CD4-positive, alpha-beta T cell treated with Interleukin-1 beta for 1 hour (primary cell): ENCODE results near the gene ARAP2.

Experiments used
- DNase-seq, 2 donors: peaks; one replicate each; pipeline ENCODE4 v3.0.0-alpha.2; 2020 to 2022

The ARAP2 gene

GRCh38 chr4:36088542-36088941 is 155.8 kb downstream of the ARAP2 start:
- no peak for DNase-seq

- DNase-seq, result no peak
These were observed 158.0 kb downstream of the ARAP2 start for GRCh38 chr4:36086261-36086786.

GRCh38 chr4:36082817-36083216 is 161.5 kb downstream of the ARAP2 start:
- DNase-seq, result no peak

- DNase-seq, result no peak
These were observed 163.1 kb downstream of the ARAP2 start for GRCh38 chr4:36081185-36081584.

GRCh38 chr4:36079666-36080065 is 164.6 kb downstream of the ARAP2 start:
- DNase-seq, result no peak

GRCh38 chr4:36078319-36078718 is 166.0 kb downstream of the ARAP2 start:
- no peak for DNase-seq

GRCh38 chr4:36072529-36072928 is 171.8 kb downstream of the ARAP2 start:
- no peak for DNase-seq

- no peak for DNase-seq
These were observed 177.2 kb downstream of the ARAP2 start for GRCh38 chr4:36067116-36067515.

GRCh38 chr4:36065274-36065871 is 178.9 kb downstream of the ARAP2 start:
- DNase-seq, result no peak

GRCh38 chr4:36064117-36064516 is 180.2 kb downstream of the ARAP2 start:
- no peak for DNase-seq

GRCh38 chr4:36056136-36056535 is 188.2 kb downstream of the ARAP2 start:
- no peak for DNase-seq

GRCh38 chr4:36054694-36055422 is 189.5 kb downstream of the ARAP2 start:
- no peak for DNase-seq

- DNase-seq, result no peak
These were observed 190.4 kb downstream of the ARAP2 start for GRCh38 chr4:36053930-36054329.

- no peak for DNase-seq
These were observed 192.7 kb downstream of the ARAP2 start for GRCh38 chr4:36051634-36052033.

- no peak for DNase-seq
These were observed 198.3 kb downstream of the ARAP2 start for GRCh38 chr4:36046026-36046425.

- no peak for DNase-seq
These were observed 200.4 kb downstream of the ARAP2 start for GRCh38 chr4:36043901-36044300.

- no peak for DNase-seq
These were observed 201.1 kb downstream of the ARAP2 start for GRCh38 chr4:36043241-36043640.

- no peak for DNase-seq
These were observed 202.0 kb downstream of the ARAP2 start for GRCh38 chr4:36042122-36042970.

- no peak for DNase-seq
These were observed 203.0 kb downstream of the ARAP2 start for GRCh38 chr4:36041340-36041739.

GRCh38 chr4:36039026-36039425 is 205.3 kb downstream of the ARAP2 start:
- DNase-seq, result no peak

GRCh38 chr4:36038491-36038890 is 205.8 kb downstream of the ARAP2 start:
- DNase-seq, result no peak

- no peak for DNase-seq
These were observed 207.2 kb downstream of the ARAP2 start for GRCh38 chr4:36037127-36037526.

GRCh38 chr4:36029951-36030350 is 214.4 kb downstream of the ARAP2 start:
- DNase-seq, result no peak

- DNase-seq, result no peak
These were observed 217.1 kb downstream of the ARAP2 start for GRCh38 chr4:36027203-36027602.
